Esophagus squamous epithelium (tissue), 4 donors: ENCODE results near the gene MAPKAP1.

Experiments used
- CTCF ChIP-seq, 6 experiments: fragments of 450-650 bp in 4 of 6; fragments of 200-600 bp in 2 of 6; sonication (generic) in 2 of 6; IDR thresholded peaks; one replicate each; pipeline ENCODE4 v1.5.1; 2016 to 2019; ENCODE audit warnings: antibody characterized with exemption in 6 of 6, mild to moderate bottlenecking in 4 of 6, moderate library complexity in 4 of 6
- POLR2A ChIP-seq, 4 donors: fragments of 450-650 bp; IDR thresholded peaks; one replicate each; pipeline ENCODE4 v1.6.1; 2017; ENCODE audit warnings: antibody characterized with exemption in 4 of 4, mild to moderate bottlenecking in 4 of 4, moderate library complexity in 3 of 4

DNA sequence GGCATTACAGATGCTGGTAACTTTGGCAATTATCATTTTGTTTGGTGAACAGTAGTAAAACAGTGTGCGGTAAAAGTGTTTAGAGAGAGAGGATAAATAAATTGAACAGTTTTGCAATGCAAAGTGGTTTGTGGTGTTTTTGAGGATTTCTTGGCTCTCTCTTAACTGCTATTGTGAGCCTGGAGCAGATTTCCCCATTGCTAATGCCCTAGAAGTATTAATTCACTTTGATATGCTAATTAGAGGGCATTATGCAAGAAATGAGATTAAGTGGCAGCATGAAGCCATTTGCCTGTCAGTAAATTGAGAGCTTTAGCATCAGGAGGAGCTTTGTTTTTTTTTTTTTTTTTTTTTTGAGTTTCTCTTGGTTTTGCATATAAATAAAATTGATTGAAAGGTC is 48.3 kb upstream of the MAPKAP1 start:
- TF ChIP-seq CTCF (IDR thresholded peaks at IDR 0.05) (no peak), POLR2A (IDR thresholded peaks at IDR 0.05) (no peak)
